Measurements from ENCODE around the gene CDK10. TPM values are rescaled to one million over a fixed set of nuclear protein-coding genes. Genes with fewer than 3 reads are reported as not detected.

CDK10 gene
- total RNA-seq, 1 donor from 2014 or later: 44.0 TPM

GRCh38 chr16:89646906-89647305, 39.6 kb upstream of the CDK10 start:
- H3K4me1 ChIP-seq: no peaks in the 10 kb centered on the region
- no peaks in the 10 kb centered on the region for H3K9me3 ChIP-seq
- peaks cover 0 to 31% of the 10 kb centered on the region in 2 donors for H3K36me3 ChIP-seq
- no peak for DNase-seq (ENCODE audit: extremely low spot score in 2 of 2)
- TF ChIP-seq POLR2A (IDR thresholded peaks at IDR 0.05) (no peak), POLR2AphosphoS5 (IDR thresholded peaks at IDR 0.05; ENCODE audit: insufficient read depth in 1 of 2, low read depth in 1 of 2) (no peak), CTCF (IDR thresholded peaks at IDR 0.05) (no peak)
- H3K27me3 ChIP-seq: no peaks in the 10 kb centered on the region
- H3K4me3 ChIP-seq: no peak overlapping the region
- intact Hi-C loops (cut with DNase I): no loop called here
- no peak overlapping the region for H3K27ac ChIP-seq

DNA sequence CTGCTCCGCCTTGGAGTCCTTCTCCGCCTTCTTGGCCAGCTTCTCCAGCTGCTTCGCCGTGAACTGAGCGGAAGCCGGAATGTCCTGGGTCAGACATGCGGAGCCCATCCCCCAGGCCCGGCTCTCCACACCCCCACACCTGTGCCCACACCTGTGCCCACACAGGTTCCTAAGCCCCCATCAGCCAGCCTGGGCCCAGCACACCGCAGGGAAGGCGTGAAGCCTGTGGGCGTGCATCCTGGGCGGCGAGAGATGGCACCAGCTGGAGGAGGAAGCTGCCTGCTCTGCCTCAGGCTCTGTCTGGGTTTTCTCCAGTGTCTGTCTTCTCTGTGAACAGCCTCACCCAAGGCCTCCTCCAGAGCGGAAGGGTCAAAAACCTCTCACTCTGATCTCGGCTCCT, 34.9 kb upstream of the CDK10 start:
- Histone ChIP-seq H3K27me3 (no peaks in the 10 kb centered on the region), H3K36me3 (peaks cover 0 to 8% of the 10 kb centered on the region in 2 donors), H3K4me3 (no peak overlapping the region), H3K27ac (no peak overlapping the region), H3K9me3 (no peaks in the 10 kb centered on the region), H3K4me1 (peaks cover 11% of the 10 kb centered on the region)
- DNase-seq (ENCODE audit: extremely low spot score in 2 of 2): no peak
- no peak for TF ChIP-seq CTCF (IDR thresholded peaks at IDR 0.05)
- TF ChIP-seq POLR2A (IDR thresholded peaks at IDR 0.05): no peak
- intact Hi-C loops (cut with DNase I): no loop called here

DNA sequence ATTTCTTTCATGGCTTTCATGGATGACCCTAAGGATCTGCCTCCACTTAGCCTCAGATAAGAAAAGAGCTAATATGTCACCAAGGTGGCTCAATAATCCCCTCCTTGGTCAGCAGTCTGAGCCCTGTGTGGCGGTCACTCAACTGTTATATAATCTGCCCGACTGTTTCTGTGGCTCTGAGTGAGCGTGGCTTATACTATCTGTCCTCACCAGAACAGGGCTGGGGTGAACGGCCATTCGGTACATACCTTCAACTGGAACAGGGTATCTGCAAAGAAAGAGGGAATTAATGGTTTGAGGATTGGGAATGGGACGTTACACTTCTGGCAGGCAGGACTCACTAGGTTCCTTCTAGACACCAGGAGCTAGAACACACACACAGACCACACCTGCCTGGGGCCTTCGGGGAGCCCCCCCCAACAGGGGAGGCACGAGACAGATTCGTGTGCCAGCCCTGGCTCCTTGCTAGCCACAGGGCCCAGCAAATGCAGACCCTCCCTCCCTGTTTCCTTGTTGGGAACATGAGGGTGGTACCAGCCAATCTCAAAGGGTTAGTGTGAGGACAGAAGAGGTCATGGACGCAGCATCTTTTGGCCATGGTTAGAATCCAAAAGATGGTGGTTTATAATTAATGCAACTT, 32.7 kb upstream of the CDK10 start:
- TF ChIP-seq POLR2A (IDR thresholded peaks at IDR 0.05): no peak
- no peak for TF ChIP-seq POLR2AphosphoS5 (IDR thresholded peaks at IDR 0.05; ENCODE audit: insufficient read depth in 1 of 2, low read depth in 1 of 2)
- TF ChIP-seq CTCF (IDR thresholded peaks at IDR 0.05): no peak
- no peak overlapping the region for H3K4me3 ChIP-seq
- peaks cover 23% of the 10 kb centered on the region for H3K4me1 ChIP-seq
- H3K36me3 ChIP-seq: no peaks in the 10 kb centered on the region
- no peak for DNase-seq (ENCODE audit: extremely low spot score in 2 of 2)
- H3K27me3 ChIP-seq: no peaks in the 10 kb centered on the region
- no peaks in the 10 kb centered on the region for H3K9me3 ChIP-seq
- H3K27ac ChIP-seq: no peak overlapping the region
- intact Hi-C loops (cut with DNase I): no loop called here

- Histone ChIP-seq H3K27me3 (no peaks in the 10 kb centered on the region), H3K36me3 (no peaks in the 10 kb centered on the region), H3K9me3 (no peaks in the 10 kb centered on the region), H3K4me3 (no peak overlapping the region), H3K27ac (no peak overlapping the region), H3K4me1 (peaks cover 29% of the 10 kb centered on the region)
- TF ChIP-seq CTCF (IDR thresholded peaks at IDR 0.05) (no peak), POLR2A (IDR thresholded peaks at IDR 0.05) (no peak), POLR2AphosphoS5 (IDR thresholded peaks at IDR 0.05; ENCODE audit: insufficient read depth in 1 of 2, low read depth in 1 of 2) (no peak)
- intact Hi-C loops (cut with DNase I): no loop called here
- DNase-seq (ENCODE audit: extremely low spot score in 2 of 2): no peak
Observed at GRCh38 chr16:89655062-89655643, 31.3 kb upstream of the CDK10 start.

DNA sequence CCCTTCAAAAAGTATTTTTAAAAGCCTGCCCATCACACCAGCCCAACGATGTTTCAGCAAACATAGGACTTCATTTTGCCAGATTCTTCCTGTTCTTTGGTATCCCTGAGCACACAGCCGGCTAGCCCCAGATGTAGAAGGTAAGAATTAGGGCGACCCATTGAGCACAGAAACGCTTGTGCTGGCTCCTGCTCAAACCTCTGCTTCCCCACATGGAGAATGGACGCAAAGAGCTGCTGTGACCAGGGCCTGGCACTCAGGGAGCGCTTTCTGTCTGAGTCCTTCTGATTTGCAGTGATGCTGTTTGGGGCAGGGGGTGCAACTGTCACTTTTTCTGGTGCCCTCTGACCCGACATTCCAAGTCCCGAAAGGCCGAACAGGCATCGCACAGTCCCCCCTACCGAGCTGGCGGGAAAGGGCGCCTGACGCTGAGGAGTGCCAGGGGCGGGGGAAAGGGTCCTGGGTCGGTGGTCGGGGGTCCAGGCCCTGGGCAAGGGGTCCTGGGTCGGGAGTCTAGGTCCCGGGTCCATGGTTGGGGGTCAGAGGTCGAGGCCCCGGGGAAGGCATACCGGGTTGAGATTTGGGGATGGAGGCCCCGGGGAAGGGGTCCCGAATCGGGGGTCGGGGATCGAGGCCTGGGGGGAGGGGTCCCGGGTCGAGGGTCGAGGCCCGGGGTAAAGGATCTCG, 29.9 kb upstream of the CDK10 start:
- intact Hi-C loops (cut with DNase I): no loop called here
- H3K27me3 ChIP-seq: no peaks in the 10 kb centered on the region

More for the DNA sequence above, 29.9 kb upstream of the CDK10 start:
- DNase-seq (ENCODE audit: extremely low spot score in 2 of 2): no peak
- TF ChIP-seq CTCF (IDR thresholded peaks at IDR 0.05) (no peak), POLR2AphosphoS5 (IDR thresholded peaks at IDR 0.05; ENCODE audit: insufficient read depth in 1 of 2, low read depth in 1 of 2) (no peak), POLR2A (IDR thresholded peaks at IDR 0.05) (no peak)
- no peaks in the 10 kb centered on the region for H3K9me3 ChIP-seq
- peak overlapping the region; percentile 71 for H3K27ac ChIP-seq
- peak overlapping the region; percentile 91 to 93 for H3K4me3 ChIP-seq
- peaks cover 29% of the 10 kb centered on the region for H3K4me1 ChIP-seq
- peaks cover 0 to 3% of the 10 kb centered on the region in 2 donors for H3K36me3 ChIP-seq
